MCF 10A (cell line): ENCODE measurements around the gene ZBTB7C. TPM values are rescaled to one million over a fixed set of nuclear protein-coding genes. Genes with fewer than 3 reads are reported as not detected.

ENCODE experiments used
- BruUV-seq: library from RNA; stranded (reverse); fragments of 400-500 nt; replicated peaks from 2 replicates; lab custom pipeline; 2021; lab: Mats Ljungman, UMichigan
- CTCF ChIA-PET: fragments of 300-600 bp; sonication (Branson Sonifier 250); formaldehyde crosslinking; extraction: SDS; loops from one replicate; lab custom pipeline; 2021; ENCODE audit warnings: antibody characterized with exemption, inconsistent platforms; lab: Yijun Ruan, JAX
- POLR2A ChIA-PET: fragments of 300-600, 350-650 bp; sonication (Branson Sonifier 250); formaldehyde crosslinking; extraction: SDS; loops from one replicate; lab custom pipeline; 2020; ENCODE audit warnings: antibody characterized with exemption, inconsistent platforms; lab: Yijun Ruan, JAX
- DNase-seq: peaks from one replicate; pipeline ENCODE4 v3.0.0-alpha.2; 2018; ENCODE audit not compliant: unreplicated experiment
- H3K27ac Mint-ChIP-seq: one replicate; pipeline ENCODE4 v1.8.0; 2022; ENCODE audit warnings: mild to moderate bottlenecking, low read depth, mixed read lengths; ENCODE audit not compliant: unreplicated experiment
- H3K27me3 Mint-ChIP-seq: one replicate; pipeline ENCODE4 v1.8.0; 2022; ENCODE audit warnings: mixed read lengths; ENCODE audit not compliant: insufficient read depth, unreplicated experiment
- H3K36me3 Mint-ChIP-seq: one replicate; pipeline ENCODE4 v1.8.0; 2022; ENCODE audit warnings: mild to moderate bottlenecking, moderate library complexity, mixed read lengths; ENCODE audit not compliant: insufficient read depth, unreplicated experiment
- H3K4me1 Mint-ChIP-seq: one replicate; pipeline ENCODE4 v1.8.0; 2022; ENCODE audit warnings: mixed read lengths; ENCODE audit not compliant: insufficient read depth, unreplicated experiment
- H3K4me3 Mint-ChIP-seq: one replicate; pipeline ENCODE4 v1.8.0; 2022; ENCODE audit warnings: mild to moderate bottlenecking, moderate library complexity, mixed read lengths; ENCODE audit not compliant: unreplicated experiment
- H3K9me3 Mint-ChIP-seq: one replicate; pipeline ENCODE4 v1.8.0; 2022; ENCODE audit warnings: mixed read lengths; ENCODE audit not compliant: unreplicated experiment
- intact Hi-C: fragments of 100-400 bp; cut with micrococcal nuclease; formaldehyde crosslinking; loops from 2 replicates; pipeline ENCODE4 v1.14.1; 2022
- total RNA-seq: library from RNA; stranded (reverse); gene quantifications from 2 replicates; pipeline ENCODE4 v1.2.3, GENCODE V29; 2022
- TF ChIP-seq, protein P1 (sequence below): fragments of 200-600 bp; IDR thresholded peaks from one replicate; pipeline ENCODE4 v1.8.0; 2022; ENCODE audit warnings: antibody characterized with exemption, mild to moderate bottlenecking; ENCODE audit not compliant: unreplicated experiment

The ZBTB7C gene
- total RNA-seq, 1 experiment from 2014 or later, result 0.42 TPM

GRCh38 chr18:48022021-48022420, 387.2 kb downstream of the ZBTB7C start:
- CTCF ChIA-PET, result interaction anchor here (0.5 to 16.0 kb wide), 11 partner anchors 8 to 444 kb away, joined by 3 to 264 read pairs (median 3); no protein-coding TSS in a partner anchor
- DNase-seq, result no peak
- intact Hi-C loops, result loop anchor here (1.0 to 10.0 kb wide), 5 partner anchors 91 to 807 kb away; no protein-coding TSS in a partner anchor
- H3K36me3 Mint-ChIP-seq, result no peaks in the 10 kb centered on the region
- TF ChIP-seq, protein P1, sequence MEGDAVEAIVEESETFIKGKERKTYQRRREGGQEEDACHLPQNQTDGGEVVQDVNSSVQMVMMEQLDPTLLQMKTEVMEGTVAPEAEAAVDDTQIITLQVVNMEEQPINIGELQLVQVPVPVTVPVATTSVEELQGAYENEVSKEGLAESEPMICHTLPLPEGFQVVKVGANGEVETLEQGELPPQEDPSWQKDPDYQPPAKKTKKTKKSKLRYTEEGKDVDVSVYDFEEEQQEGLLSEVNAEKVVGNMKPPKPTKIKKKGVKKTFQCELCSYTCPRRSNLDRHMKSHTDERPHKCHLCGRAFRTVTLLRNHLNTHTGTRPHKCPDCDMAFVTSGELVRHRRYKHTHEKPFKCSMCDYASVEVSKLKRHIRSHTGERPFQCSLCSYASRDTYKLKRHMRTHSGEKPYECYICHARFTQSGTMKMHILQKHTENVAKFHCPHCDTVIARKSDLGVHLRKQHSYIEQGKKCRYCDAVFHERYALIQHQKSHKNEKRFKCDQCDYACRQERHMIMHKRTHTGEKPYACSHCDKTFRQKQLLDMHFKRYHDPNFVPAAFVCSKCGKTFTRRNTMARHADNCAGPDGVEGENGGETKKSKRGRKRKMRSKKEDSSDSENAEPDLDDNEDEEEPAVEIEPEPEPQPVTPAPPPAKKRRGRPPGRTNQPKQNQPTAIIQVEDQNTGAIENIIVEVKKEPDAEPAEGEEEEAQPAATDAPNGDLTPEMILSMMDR, result no peak
- no peak overlapping the region for H3K4me3 Mint-ChIP-seq
- no peaks in the 10 kb centered on the region for H3K27me3 Mint-ChIP-seq
- POLR2A ChIA-PET, result no interaction called here
- H3K27ac Mint-ChIP-seq, result no peak overlapping the region
- BruUV-seq, result no TSS peak
- H3K4me1 Mint-ChIP-seq, result peaks cover 24% of the 10 kb centered on the region
- no peaks in the 10 kb centered on the region for H3K9me3 Mint-ChIP-seq

- H3K4me1 Mint-ChIP-seq, result peaks cover 24% of the 10 kb centered on the region
- no peak for DNase-seq
Observed at GRCh38 chr18:48021273-48021914, 387.8 kb downstream of the ZBTB7C start.

DNA sequence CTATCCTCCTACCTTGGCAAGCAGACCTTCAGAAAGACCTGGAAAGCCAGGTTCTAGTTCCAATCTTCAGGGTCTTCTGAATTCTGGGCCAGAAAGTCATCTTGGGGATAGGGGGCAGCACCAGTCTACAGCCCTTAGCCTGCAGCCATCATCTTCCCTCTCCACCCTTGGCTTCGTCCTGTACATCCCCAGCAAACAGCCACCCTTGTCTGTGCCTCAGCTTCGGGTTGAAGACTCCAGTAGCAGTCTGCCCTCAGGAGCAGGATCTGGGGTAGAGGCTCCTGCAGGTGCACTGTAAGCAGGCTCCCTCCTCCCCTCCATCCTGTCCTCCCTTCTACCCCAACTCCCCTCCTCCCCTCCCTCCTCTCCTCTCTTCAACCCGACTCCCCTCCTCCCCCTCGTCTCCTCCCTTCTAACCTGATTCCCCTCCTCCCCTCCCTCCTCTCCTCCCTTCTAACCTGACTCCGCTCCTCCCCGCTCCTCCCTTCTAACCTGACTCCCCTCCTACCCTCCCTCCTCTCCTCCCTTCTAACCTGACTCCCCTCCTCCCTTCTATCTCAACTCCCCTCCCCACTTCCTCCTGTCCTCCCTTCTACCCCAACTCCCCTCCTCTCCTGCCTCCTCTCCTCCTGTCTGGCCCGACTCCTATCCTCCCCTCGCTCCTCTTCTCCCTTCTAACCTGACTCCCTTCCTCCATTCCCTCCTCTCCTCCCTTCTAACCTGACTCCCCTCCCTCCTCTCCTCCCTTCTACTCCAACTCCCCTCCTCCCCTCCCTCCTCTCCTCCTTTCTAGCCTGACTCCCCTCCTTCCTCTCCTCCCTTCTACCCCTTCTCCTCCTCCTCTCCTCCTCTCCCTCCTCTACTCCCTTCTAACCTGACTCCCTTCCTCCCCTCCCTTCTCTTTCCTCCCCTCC, 388.6 kb downstream of the ZBTB7C start:
- POLR2A ChIA-PET, result no interaction called here
- TF ChIP-seq, protein P1, result no peak
- Mint-ChIP-seq H3K9me3 (no peaks in the 10 kb centered on the region), H3K27ac (no peak overlapping the region), H3K27me3 (no peaks in the 10 kb centered on the region), H3K4me3 (no peak overlapping the region), H3K36me3 (no peaks in the 10 kb centered on the region), H3K4me1 (peaks cover 24% of the 10 kb centered on the region)
- CTCF ChIA-PET, result interaction anchor here (1.6 to 2.2 kb wide), 2 partner anchors 10 to 13 kb away, joined by 5 to 7 read pairs; no protein-coding TSS in a partner anchor
- DNase-seq, result no peak
- intact Hi-C loops, result loop anchor here (5.0 to 10.0 kb wide), 2 partner anchors 263 to 806 kb away; no protein-coding TSS in a partner anchor
- BruUV-seq, result no TSS peak

More at GRCh38 chr18:48021273-48021914, 387.8 kb downstream of the ZBTB7C start:
- TF ChIP-seq, protein P1, result no peak
- no peaks in the 10 kb centered on the region for H3K9me3 Mint-ChIP-seq
- H3K36me3 Mint-ChIP-seq, result no peaks in the 10 kb centered on the region
- intact Hi-C loops, result loop anchor here (5.0 to 10.0 kb wide), 2 partner anchors 264 to 807 kb away; no protein-coding TSS in a partner anchor
- CTCF ChIA-PET, result interaction anchor here (0.6 to 16.0 kb wide), 8 partner anchors 8 to 445 kb away, joined by 3 to 264 read pairs (median 3); no protein-coding TSS in a partner anchor
- BruUV-seq, result no TSS peak
- H3K27ac Mint-ChIP-seq, result no peak overlapping the region
- no peaks in the 10 kb centered on the region for H3K27me3 Mint-ChIP-seq
- no peak overlapping the region for H3K4me3 Mint-ChIP-seq
- POLR2A ChIA-PET, result interaction anchor here (0.7 kb wide), 1 partner anchor 142 kb away, joined by 3 read pairs; no protein-coding TSS in a partner anchor
